Stomach (tissue), 4 donors: ENCODE results near the gene KLK10.

Experiments used
- EP300 ChIP-seq: sonication (generic); formaldehyde crosslinking; IDR thresholded peaks from one replicate; pipeline ENCODE4 v1.6.1; 2017; ENCODE audit warnings: antibody characterized with exemption
- POLR2A ChIP-seq, 4 donors: fragments of 450-650 bp; IDR thresholded peaks; one replicate each; pipeline ENCODE4 v1.6.1; 2016; ENCODE audit warnings: antibody characterized with exemption in 4 of 4, control low read depth in 2 of 4, mild to moderate bottlenecking in 1 of 4, moderate library complexity in 1 of 4
- POLR2AphosphoS5 ChIP-seq, 3 donors: sonication (generic); formaldehyde crosslinking; IDR thresholded peaks; one replicate each; pipeline ENCODE4 v1.6.1; 2016; ENCODE audit warnings: antibody characterized with exemption in 3 of 3
- TF ChIP-seq, protein P1 (sequence below), 7 experiments: fragments of 450-650 bp in 4 of 7; fragments of 200-600 bp in 3 of 7; sonication (generic) in 3 of 7; IDR thresholded peaks; one replicate each; pipeline ENCODE4 v1.5.1; 2016 to 2019; ENCODE audit warnings: antibody characterized with exemption in 7 of 7, control low read depth in 2 of 7, mild to moderate bottlenecking in 1 of 7

DNA sequence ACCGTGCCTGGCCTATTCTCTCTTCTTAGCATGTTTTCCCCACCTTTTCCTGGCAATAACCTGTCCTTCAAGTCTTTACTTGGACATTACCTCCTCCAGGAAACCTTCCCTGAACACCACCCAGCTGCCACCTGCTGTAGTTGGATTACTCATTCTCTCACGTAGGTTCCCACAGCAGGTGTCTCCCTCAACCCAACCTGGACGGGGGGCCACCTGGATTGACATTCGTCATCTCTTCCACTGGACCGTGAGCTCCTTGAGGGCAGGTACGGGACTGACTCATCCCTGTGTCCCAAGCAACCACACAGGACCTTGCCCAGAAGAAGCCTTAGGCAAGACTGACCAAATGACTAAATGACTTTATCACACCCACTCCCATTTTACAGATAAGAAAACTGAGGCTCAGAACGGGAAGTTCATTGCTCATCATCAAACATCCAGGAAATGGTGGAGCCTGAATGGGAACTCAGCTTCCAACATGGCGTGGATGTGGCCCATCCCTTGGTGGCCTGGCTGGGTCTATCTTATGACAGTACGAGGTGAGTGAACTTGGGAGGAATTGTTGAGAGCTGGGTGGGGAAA lies 46.6 kb downstream of the KLK10 start:
- no peak for TF ChIP-seq EP300
- TF ChIP-seq, protein P1, sequence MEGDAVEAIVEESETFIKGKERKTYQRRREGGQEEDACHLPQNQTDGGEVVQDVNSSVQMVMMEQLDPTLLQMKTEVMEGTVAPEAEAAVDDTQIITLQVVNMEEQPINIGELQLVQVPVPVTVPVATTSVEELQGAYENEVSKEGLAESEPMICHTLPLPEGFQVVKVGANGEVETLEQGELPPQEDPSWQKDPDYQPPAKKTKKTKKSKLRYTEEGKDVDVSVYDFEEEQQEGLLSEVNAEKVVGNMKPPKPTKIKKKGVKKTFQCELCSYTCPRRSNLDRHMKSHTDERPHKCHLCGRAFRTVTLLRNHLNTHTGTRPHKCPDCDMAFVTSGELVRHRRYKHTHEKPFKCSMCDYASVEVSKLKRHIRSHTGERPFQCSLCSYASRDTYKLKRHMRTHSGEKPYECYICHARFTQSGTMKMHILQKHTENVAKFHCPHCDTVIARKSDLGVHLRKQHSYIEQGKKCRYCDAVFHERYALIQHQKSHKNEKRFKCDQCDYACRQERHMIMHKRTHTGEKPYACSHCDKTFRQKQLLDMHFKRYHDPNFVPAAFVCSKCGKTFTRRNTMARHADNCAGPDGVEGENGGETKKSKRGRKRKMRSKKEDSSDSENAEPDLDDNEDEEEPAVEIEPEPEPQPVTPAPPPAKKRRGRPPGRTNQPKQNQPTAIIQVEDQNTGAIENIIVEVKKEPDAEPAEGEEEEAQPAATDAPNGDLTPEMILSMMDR (IDR thresholded peaks at IDR 0.05): no peak
- TF ChIP-seq POLR2A (IDR thresholded peaks at IDR 0.05): no peak
- no peak for TF ChIP-seq POLR2AphosphoS5 (IDR thresholded peaks at IDR 0.05)
